Measurements from ENCODE around the gene MTUS2.

The MTUS2 gene

GRCh38 chr13:29496241-29496712, 676.1 kb downstream of the MTUS2 start:
- TF ChIP-seq YY1 (IDR thresholded peaks at IDR 0.05; ENCODE audit: insufficient read depth, insufficient read length) (no peak), SUZ12 (IDR thresholded peaks at IDR 0.05; ENCODE audit: extremely low read depth, insufficient read depth, insufficient read length) (no peak), ZNF274 (IDR thresholded peaks at IDR 0.05; ENCODE audit: low read depth, low read length) (no peak)
- no peak overlapping the region for H3K9ac ChIP-seq (ENCODE audit: insufficient read length, low read depth)
- H3K27me3 ChIP-seq (ENCODE audit: insufficient read depth, insufficient read length), result no peaks in the 10 kb centered on the region
- no peaks in the 10 kb centered on the region for H3K36me3 ChIP-seq (ENCODE audit: insufficient read depth, insufficient read length, low read length)
- H3K9me3 ChIP-seq (ENCODE audit: insufficient read depth, low read length), result no peaks in the 10 kb centered on the region
- H3K4me1 ChIP-seq (ENCODE audit: insufficient read depth, insufficient read length), result peaks cover 3% of the 10 kb centered on the region
- no peak overlapping the region for H3K4me3 ChIP-seq (ENCODE audit: insufficient read length, low read depth)
- DNase-seq (ENCODE audit: low read depth, low spot score), result no peak

GRCh38 chr13:29497137-29497654, 677.1 kb downstream of the MTUS2 start:
- no peak overlapping the region for H3K9ac ChIP-seq (ENCODE audit: insufficient read length, low read depth)
- H3K9me3 ChIP-seq (ENCODE audit: insufficient read depth, low read length), result no peaks in the 10 kb centered on the region
- H3K4me3 ChIP-seq (ENCODE audit: insufficient read length, low read depth), result no peak overlapping the region
- no peak for DNase-seq (ENCODE audit: low read depth, low spot score)
- no peak for TF ChIP-seq ZNF274 (IDR thresholded peaks at IDR 0.05; ENCODE audit: low read depth, low read length)
- no peak for TF ChIP-seq SUZ12 (IDR thresholded peaks at IDR 0.05; ENCODE audit: extremely low read depth, insufficient read depth, insufficient read length)
- TF ChIP-seq YY1 (IDR thresholded peaks at IDR 0.05; ENCODE audit: insufficient read depth, insufficient read length), result no peak
- H3K4me1 ChIP-seq (ENCODE audit: insufficient read depth, insufficient read length), result peaks cover 3% of the 10 kb centered on the region
- H3K27me3 ChIP-seq (ENCODE audit: insufficient read depth, insufficient read length), result no peaks in the 10 kb centered on the region
- H3K36me3 ChIP-seq (ENCODE audit: insufficient read depth, insufficient read length, low read length), result no peaks in the 10 kb centered on the region

- H3K27me3 ChIP-seq (ENCODE audit: insufficient read depth, insufficient read length), result no peaks in the 10 kb centered on the region
- no peaks in the 10 kb centered on the region for H3K36me3 ChIP-seq (ENCODE audit: insufficient read depth, insufficient read length, low read length)
- H3K9ac ChIP-seq (ENCODE audit: insufficient read length, low read depth), result no peak overlapping the region
- DNase-seq (ENCODE audit: low read depth, low spot score), result no peak
- peaks cover 4% of the 10 kb centered on the region for H3K4me1 ChIP-seq (ENCODE audit: insufficient read depth, insufficient read length)
- no peaks in the 10 kb centered on the region for H3K9me3 ChIP-seq (ENCODE audit: insufficient read depth, low read length)
- H3K4me3 ChIP-seq (ENCODE audit: insufficient read length, low read depth), result no peak overlapping the region
- TF ChIP-seq SUZ12 (IDR thresholded peaks at IDR 0.05; ENCODE audit: extremely low read depth, insufficient read depth, insufficient read length) (no peak), ZNF274 (IDR thresholded peaks at IDR 0.05; ENCODE audit: low read depth, low read length) (no peak), YY1 (IDR thresholded peaks at IDR 0.05; ENCODE audit: insufficient read depth, insufficient read length) (no peak)
Observed at GRCh38 chr13:29498426-29499040, 678.4 kb downstream of the MTUS2 start.

- Histone ChIP-seq H3K27me3 (ENCODE audit: insufficient read depth, insufficient read length) (no peaks in the 10 kb centered on the region), H3K9ac (ENCODE audit: insufficient read length, low read depth) (no peak overlapping the region), H3K36me3 (ENCODE audit: insufficient read depth, insufficient read length, low read length) (no peaks in the 10 kb centered on the region), H3K4me3 (ENCODE audit: insufficient read length, low read depth) (no peak overlapping the region), H3K9me3 (ENCODE audit: insufficient read depth, low read length) (no peaks in the 10 kb centered on the region), H3K4me1 (ENCODE audit: insufficient read depth, insufficient read length) (peaks cover 4% of the 10 kb centered on the region)
- no peak for DNase-seq (ENCODE audit: low read depth, low spot score)
- TF ChIP-seq YY1 (IDR thresholded peaks at IDR 0.05; ENCODE audit: insufficient read depth, insufficient read length) (no peak), ZNF274 (IDR thresholded peaks at IDR 0.05; ENCODE audit: low read depth, low read length) (no peak)
Observed at GRCh38 chr13:29499506-29500165, 679.5 kb downstream of the MTUS2 start.

- DNase-seq (ENCODE audit: low read depth, low spot score), result no peak
- no peaks in the 10 kb centered on the region for H3K9me3 ChIP-seq (ENCODE audit: insufficient read depth, low read length)
- no peak overlapping the region for H3K9ac ChIP-seq (ENCODE audit: insufficient read length, low read depth)
- no peak overlapping the region for H3K4me3 ChIP-seq (ENCODE audit: insufficient read length, low read depth)
- TF ChIP-seq ZNF274 (IDR thresholded peaks at IDR 0.05; ENCODE audit: low read depth, low read length), result no peak
- H3K36me3 ChIP-seq (ENCODE audit: insufficient read depth, insufficient read length, low read length), result no peaks in the 10 kb centered on the region
- H3K27me3 ChIP-seq (ENCODE audit: insufficient read depth, insufficient read length), result no peaks in the 10 kb centered on the region
- peaks cover 4% of the 10 kb centered on the region for H3K4me1 ChIP-seq (ENCODE audit: insufficient read depth, insufficient read length)
Observed at GRCh38 chr13:29500386-29500785, 680.2 kb downstream of the MTUS2 start.

GRCh38 chr13:29501674-29502073, 681.5 kb downstream of the MTUS2 start:
- no peaks in the 10 kb centered on the region for H3K36me3 ChIP-seq (ENCODE audit: insufficient read depth, insufficient read length, low read length)
- DNase-seq (ENCODE audit: low read depth, low spot score), result no peak
- H3K4me3 ChIP-seq (ENCODE audit: insufficient read length, low read depth), result no peak overlapping the region
- TF ChIP-seq YY1 (IDR thresholded peaks at IDR 0.05; ENCODE audit: insufficient read depth, insufficient read length), result no peak
- TF ChIP-seq ZNF274 (IDR thresholded peaks at IDR 0.05; ENCODE audit: low read depth, low read length), result no peak
- TF ChIP-seq SUZ12 (IDR thresholded peaks at IDR 0.05; ENCODE audit: extremely low read depth, insufficient read depth, insufficient read length), result no peak
- no peaks in the 10 kb centered on the region for H3K9me3 ChIP-seq (ENCODE audit: insufficient read depth, low read length)
- H3K9ac ChIP-seq (ENCODE audit: insufficient read length, low read depth), result no peak overlapping the region
- H3K4me1 ChIP-seq (ENCODE audit: insufficient read depth, insufficient read length), result peaks cover 6% of the 10 kb centered on the region
- no peaks in the 10 kb centered on the region for H3K27me3 ChIP-seq (ENCODE audit: insufficient read depth, insufficient read length)

GRCh38 chr13:29502391-29503008, 682.4 kb downstream of the MTUS2 start:
- Histone ChIP-seq H3K4me3 (ENCODE audit: insufficient read length, low read depth) (no peak overlapping the region), H3K27me3 (ENCODE audit: insufficient read depth, insufficient read length) (no peaks in the 10 kb centered on the region), H3K36me3 (ENCODE audit: insufficient read depth, insufficient read length, low read length) (no peaks in the 10 kb centered on the region), H3K4me1 (ENCODE audit: insufficient read depth, insufficient read length) (peaks cover 3% of the 10 kb centered on the region), H3K9me3 (ENCODE audit: insufficient read depth, low read length) (no peaks in the 10 kb centered on the region), H3K9ac (ENCODE audit: insufficient read length, low read depth) (no peak overlapping the region)
- no peak for DNase-seq (ENCODE audit: low read depth, low spot score)
- TF ChIP-seq SUZ12 (IDR thresholded peaks at IDR 0.05; ENCODE audit: extremely low read depth, insufficient read depth, insufficient read length) (no peak), YY1 (IDR thresholded peaks at IDR 0.05; ENCODE audit: insufficient read depth, insufficient read length) (no peak), ZNF274 (IDR thresholded peaks at IDR 0.05; ENCODE audit: low read depth, low read length) (no peak)
